GM10266 (cell line): ENCODE measurements around the gene SRGAP1.
"Not testable (repeated sequence)": the region's sequence is repeated elsewhere in the genome, so short reads cannot be mapped to it uniquely, and the experiment has no call there.

Experiments
- DNase-seq: peaks from one replicate; pipeline ENCODE4 v3.0.0; 2012; ENCODE audit errors: extremely low spot score
- CTCF ChIP-seq: IDR thresholded peaks from 2 replicates; pipeline ENCODE4 v1.5.1; 2012; ENCODE audit warnings: mild to moderate bottlenecking, low read depth; ENCODE audit not compliant: control insufficient read depth, insufficient read depth; ENCODE audit errors: missing control alignments

SRGAP1 gene

GRCh38 chr12:64157110-64157509, 312.6 kb downstream of the SRGAP1 start:
- no peak for TF ChIP-seq CTCF
- no peak for DNase-seq

- DNase-seq, result no peak
- TF ChIP-seq CTCF, result no peak
Observed at GRCh38 chr12:64160021-64160710, 315.7 kb downstream of the SRGAP1 start.

GRCh38 chr12:64160711-64161060, 316.2 kb downstream of the SRGAP1 start:
- TF ChIP-seq CTCF, result no peak
- no peak for DNase-seq

GRCh38 chr12:64166606-64167005, 322.1 kb downstream of the SRGAP1 start:
- DNase-seq, result not testable (repeated sequence)

GRCh38 chr12:64167041-64167440, 322.5 kb downstream of the SRGAP1 start:
- not testable (repeated sequence) for DNase-seq

GRCh38 chr12:64170024-64170423, 325.5 kb downstream of the SRGAP1 start:
- DNase-seq, result no peak

GRCh38 chr12:64170730-64171129, 326.2 kb downstream of the SRGAP1 start:
- TF ChIP-seq CTCF, result no peak
- DNase-seq, result no peak

More at GRCh38 chr12:64170024-64170423, 325.5 kb downstream of the SRGAP1 start:
- no peak for TF ChIP-seq CTCF

GRCh38 chr12:64171715-64172114, 327.2 kb downstream of the SRGAP1 start:
- no peak for TF ChIP-seq CTCF

More at GRCh38 chr12:64171715-64172114, 327.2 kb downstream of the SRGAP1 start:
- DNase-seq, result no peak
